Activated B cell treated with CpG ODN at 0.5 μM for 24 hours (primary cell): Measurements from ENCODE around the gene YJEFN3. TPM values are rescaled to one million over a fixed set of nuclear protein-coding genes. Genes with fewer than 3 reads are reported as not detected.

ENCODE experiments used
- ATAC-seq: fragments of 200-7000 bp; cut with Tn5 transposase; one replicate; pipeline ENCODE4 v1.10.0; 2021; ENCODE audit warnings: low read depth, mild to moderate bottlenecking, moderate library complexity
- CTCF ChIA-PET: fragments of 350-600 bp; sonication (Branson Sonifier 250); formaldehyde crosslinking; loops from one replicate; lab custom pipeline; 2021; ENCODE audit warnings: antibody characterized with exemption; lab: Charles Lee
- POLR2A ChIA-PET: fragments of 350-600 bp; sonication (Branson Sonifier 250); formaldehyde crosslinking; loops from one replicate; lab custom pipeline; 2021; ENCODE audit warnings: antibody characterized with exemption; lab: Charles Lee
- DNase-seq: peaks from one replicate; pipeline ENCODE4 v3.0.0; 2022
- H3K27ac Mint-ChIP-seq: one replicate; pipeline ENCODE4 v1.8.0; 2020; ENCODE audit warnings: mixed read lengths
- H3K27me3 Mint-ChIP-seq: one replicate; pipeline ENCODE4 v1.8.0; 2021; ENCODE audit warnings: mixed read lengths
- H3K36me3 Mint-ChIP-seq: one replicate; pipeline ENCODE4 v1.8.0; 2021; ENCODE audit warnings: low read depth, mixed read lengths
- H3K4me1 Mint-ChIP-seq: one replicate; pipeline ENCODE4 v1.8.0; 2021; ENCODE audit warnings: mixed read lengths
- H3K4me3 Mint-ChIP-seq: one replicate; pipeline ENCODE4 v1.8.0; 2020; ENCODE audit warnings: mild to moderate bottlenecking, mixed read lengths
- H3K9me3 Mint-ChIP-seq: one replicate; pipeline ENCODE4 v1.8.0; 2020; ENCODE audit warnings: mixed read lengths
- intact Hi-C: fragments of 100-400 bp; cut with micrococcal nuclease; formaldehyde crosslinking; loops from one replicate; pipeline ENCODE4 v1.15.1; 2024
- total RNA-seq: library from RNA; stranded (reverse); gene quantifications from 2 replicates; pipeline ENCODE4 v1.2.3, GENCODE V29; 2022
- TF ChIP-seq, protein P1 (sequence below): fragments of 200-600 bp; IDR thresholded peaks from one replicate; pipeline ENCODE4 v1.8.0; 2022; ENCODE audit warnings: antibody characterized with exemption, mild to moderate bottlenecking

The YJEFN3 gene
- total RNA-seq, 1 donor from 2014 or later: 9.1 TPM

DNA sequence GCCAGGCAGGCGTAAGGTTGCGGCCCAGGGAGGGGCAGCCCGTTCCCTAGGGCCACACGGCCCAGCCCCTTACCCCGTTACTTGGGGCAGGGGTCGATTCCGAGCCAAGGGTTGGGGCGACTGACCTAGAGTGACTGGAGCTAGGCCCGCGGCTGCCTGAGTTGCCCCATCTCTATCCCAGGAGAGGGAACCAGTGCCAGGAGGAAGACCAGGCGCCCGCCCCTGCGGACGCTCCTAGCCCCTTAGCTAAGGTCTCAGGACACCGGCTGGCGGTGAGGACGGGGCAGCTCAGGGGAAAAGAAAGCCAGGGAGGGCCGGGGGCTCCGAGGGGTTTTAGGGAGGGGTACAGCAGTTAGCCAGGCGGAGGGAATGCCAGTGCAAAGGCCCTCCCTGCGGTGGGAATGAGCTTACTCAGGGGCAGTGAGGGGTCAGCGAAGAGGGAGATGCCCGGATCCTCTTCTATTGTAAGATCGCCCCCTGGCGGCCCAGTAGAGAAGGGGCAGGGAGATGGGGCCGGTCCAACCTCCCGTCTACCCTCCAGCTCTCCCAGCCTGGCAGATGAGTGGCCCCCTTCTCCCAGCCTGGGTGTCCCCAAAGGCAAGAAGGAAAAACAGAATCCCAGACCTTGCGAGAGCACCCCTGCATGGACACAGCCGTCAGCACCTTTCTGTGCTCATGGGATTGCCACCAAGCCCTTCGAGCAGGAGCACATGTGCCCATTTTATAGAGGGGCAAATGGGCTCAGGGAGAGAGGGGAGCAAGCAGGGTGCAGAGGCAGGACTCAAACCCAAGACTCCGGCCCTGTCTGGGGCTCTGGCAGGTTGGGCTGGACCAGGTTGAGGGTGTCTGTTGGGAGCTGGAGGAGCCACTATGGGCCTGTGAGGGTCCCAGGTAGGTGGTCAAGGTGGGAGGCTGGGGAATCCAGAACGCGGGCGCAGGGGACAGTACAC, 25.6 kb downstream of the YJEFN3 start:
- Mint-ChIP-seq H3K36me3 (peaks cover 5% of the 10 kb centered on the region), H3K27me3 (peaks cover 1% of the 10 kb centered on the region), H3K4me3 (no peak overlapping the region), H3K4me1 (no peaks in the 10 kb centered on the region), H3K27ac (no peak overlapping the region), H3K9me3 (peaks cover 2% of the 10 kb centered on the region)
- ChIA-PET CTCF (interaction anchor here (0.7 to 1.3 kb wide), 8 partner anchors 22 to 368 kb away, joined by 3 to 9 read pairs (median 3); partner anchors contain the start of gene GMIP), POLR2A (interaction anchor here (0.6 to 1.0 kb wide), 2 partner anchors 11 to 17 kb away, joined by 3 to 6 read pairs; no protein-coding TSS in a partner anchor)
- peak; percentile 48 for ATAC-seq
- TF ChIP-seq, protein P1, sequence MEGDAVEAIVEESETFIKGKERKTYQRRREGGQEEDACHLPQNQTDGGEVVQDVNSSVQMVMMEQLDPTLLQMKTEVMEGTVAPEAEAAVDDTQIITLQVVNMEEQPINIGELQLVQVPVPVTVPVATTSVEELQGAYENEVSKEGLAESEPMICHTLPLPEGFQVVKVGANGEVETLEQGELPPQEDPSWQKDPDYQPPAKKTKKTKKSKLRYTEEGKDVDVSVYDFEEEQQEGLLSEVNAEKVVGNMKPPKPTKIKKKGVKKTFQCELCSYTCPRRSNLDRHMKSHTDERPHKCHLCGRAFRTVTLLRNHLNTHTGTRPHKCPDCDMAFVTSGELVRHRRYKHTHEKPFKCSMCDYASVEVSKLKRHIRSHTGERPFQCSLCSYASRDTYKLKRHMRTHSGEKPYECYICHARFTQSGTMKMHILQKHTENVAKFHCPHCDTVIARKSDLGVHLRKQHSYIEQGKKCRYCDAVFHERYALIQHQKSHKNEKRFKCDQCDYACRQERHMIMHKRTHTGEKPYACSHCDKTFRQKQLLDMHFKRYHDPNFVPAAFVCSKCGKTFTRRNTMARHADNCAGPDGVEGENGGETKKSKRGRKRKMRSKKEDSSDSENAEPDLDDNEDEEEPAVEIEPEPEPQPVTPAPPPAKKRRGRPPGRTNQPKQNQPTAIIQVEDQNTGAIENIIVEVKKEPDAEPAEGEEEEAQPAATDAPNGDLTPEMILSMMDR: no peak
- intact Hi-C loops: loop anchor here (2.0 kb wide), 1 partner anchor 22 kb away; no protein-coding TSS in a partner anchor
- DNase-seq: peak; percentile 43

DNA sequence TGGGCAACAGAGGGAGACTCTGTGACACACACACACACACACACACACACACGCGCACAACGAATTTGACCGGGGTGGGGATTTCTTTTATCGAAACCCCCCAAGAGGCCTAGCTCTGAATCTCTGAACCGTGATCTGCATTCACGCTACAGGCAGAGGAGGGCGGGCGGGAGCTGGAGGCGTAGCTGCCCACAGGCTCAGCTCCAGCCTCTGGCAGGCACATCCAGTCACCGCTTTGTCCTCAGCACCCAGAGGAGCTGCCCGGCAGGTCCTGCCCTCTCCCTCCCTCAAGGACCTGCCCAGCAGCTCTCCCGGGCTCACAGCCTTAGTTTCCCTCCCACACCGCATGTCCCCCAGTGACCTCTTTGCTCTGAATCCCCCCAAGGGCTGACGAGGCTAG, 29.3 kb downstream of the YJEFN3 start:
- ATAC-seq (peak; percentile 40), DNase-seq (no peak)
- ChIA-PET CTCF (no interaction called here), POLR2A (interaction anchor here (0.7 kb wide), 1 partner anchor 17 kb away, joined by 4 read pairs; no protein-coding TSS in a partner anchor)
- Mint-ChIP-seq H3K9me3 (no peaks in the 10 kb centered on the region), H3K27ac (no peak overlapping the region), H3K27me3 (no peaks in the 10 kb centered on the region), H3K36me3 (peaks cover 15% of the 10 kb centered on the region), H3K4me1 (no peaks in the 10 kb centered on the region), H3K4me3 (no peak overlapping the region)
- intact Hi-C loops: no loop called here
- TF ChIP-seq, protein P1: no peak

DNA sequence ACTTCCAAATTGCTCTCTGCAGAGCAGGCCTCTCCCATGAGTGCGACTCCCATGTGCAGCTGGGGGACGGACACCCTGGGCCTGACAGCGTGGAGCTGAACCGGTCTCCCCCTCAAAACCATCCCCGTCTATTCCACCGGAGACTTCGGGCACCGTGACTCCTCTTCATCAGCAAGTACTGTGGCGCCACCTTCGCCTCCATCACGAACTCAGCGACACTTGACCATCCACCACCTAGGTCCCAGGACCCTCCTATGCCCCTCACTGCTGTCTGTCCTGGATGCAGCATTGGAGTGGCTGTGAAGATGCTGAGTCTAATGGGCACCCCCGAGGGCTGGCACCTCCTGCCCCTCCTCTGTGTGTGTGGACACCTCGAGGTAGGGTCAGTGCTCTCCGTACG, 29.9 kb downstream of the YJEFN3 start:
- intact Hi-C loops: no loop called here
- Mint-ChIP-seq H3K27ac (no peak overlapping the region), H3K4me1 (no peaks in the 10 kb centered on the region), H3K36me3 (peaks cover 15% of the 10 kb centered on the region), H3K4me3 (no peak overlapping the region), H3K27me3 (no peaks in the 10 kb centered on the region), H3K9me3 (no peaks in the 10 kb centered on the region)
- CTCF ChIA-PET: no interaction called here
- DNase-seq (no peak), ATAC-seq (no peak)
- TF ChIP-seq, protein P1: no peak
- POLR2A ChIA-PET: no interaction called here

DNA sequence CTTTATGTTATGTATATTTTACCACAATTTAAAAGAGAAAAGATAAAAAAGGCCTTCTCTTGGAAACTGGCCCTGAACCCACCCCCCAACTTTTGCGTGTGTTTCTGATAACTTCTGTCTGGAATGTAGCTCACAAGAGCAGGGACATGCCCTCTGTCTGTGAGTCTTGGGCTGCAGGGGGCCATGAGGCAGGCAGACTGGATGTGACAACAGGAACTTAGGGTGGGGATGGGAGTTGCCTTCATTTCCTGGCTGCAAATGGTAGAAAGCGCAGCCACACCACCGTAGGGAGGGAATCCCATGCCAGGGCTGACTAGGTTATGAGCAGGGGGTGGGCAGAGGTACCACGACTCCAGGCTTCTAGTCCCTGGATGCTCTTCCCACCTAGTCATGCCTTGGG, 31.2 kb downstream of the YJEFN3 start:
- Mint-ChIP-seq H3K27ac (no peak overlapping the region), H3K4me1 (no peaks in the 10 kb centered on the region), H3K27me3 (no peaks in the 10 kb centered on the region), H3K9me3 (no peaks in the 10 kb centered on the region), H3K36me3 (peaks cover 23% of the 10 kb centered on the region), H3K4me3 (no peak overlapping the region)
- ChIA-PET CTCF (interaction anchor here (1.2 kb wide), 1 partner anchor 9 kb away, joined by 3 read pairs; no protein-coding TSS in a partner anchor), POLR2A (interaction anchor here (0.5 kb wide), 1 partner anchor 383 kb away, joined by 3 read pairs; no protein-coding TSS in a partner anchor)
- DNase-seq (no peak), ATAC-seq (no peak)
- intact Hi-C loops: no loop called here
- TF ChIP-seq, protein P1: no peak
